Measurements from ENCODE around the gene SLC26A9. TPM values are rescaled to one million over a fixed set of nuclear protein-coding genes. Genes with fewer than 3 reads are reported as not detected.

Gene SLC26A9
- total and polyA plus RNA-seq, 2 of the 4 experiments (the other 2 are of a cell fraction), result not detected

DNA sequence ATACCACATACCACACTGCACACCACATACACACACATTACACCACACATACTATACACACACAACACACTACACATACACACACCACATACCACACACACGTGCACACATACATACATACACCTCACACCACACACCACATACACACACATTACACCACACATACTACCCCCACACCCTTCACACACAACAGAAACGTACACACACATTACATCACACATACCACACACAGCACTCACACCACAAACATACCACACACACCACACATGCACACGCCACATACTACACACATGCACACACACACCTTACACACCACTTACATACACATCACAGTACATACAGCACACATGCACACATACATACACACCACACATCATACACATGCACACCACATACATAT, 31.5 kb upstream of the SLC26A9 start:
- H2BK15ac ChIP-seq (ENCODE audit: low read depth, low read length), result no peak overlapping the region
- TF ChIP-seq CHD1 (IDR thresholded peaks at IDR 0.05; ENCODE audit: low read depth, low read length), result no peak
- no peak for TF ChIP-seq POLR2A (IDR thresholded peaks at IDR 0.05; ENCODE audit: low read depth, low read length)
- TF ChIP-seq CEBPB (IDR thresholded peaks at IDR 0.05; ENCODE audit: low read depth, low read length), result no peak
- no peak for TF ChIP-seq SMC3 (IDR thresholded peaks at IDR 0.05; ENCODE audit: low read depth, low read length)
- no peak for TF ChIP-seq RFX5 (IDR thresholded peaks at IDR 0.05; ENCODE audit: low read depth, low read length)
- no peak for TF ChIP-seq MAFK (IDR thresholded peaks at IDR 0.05; ENCODE audit: low read depth, low read length)
- no peak for TF ChIP-seq RAD21 (IDR thresholded peaks at IDR 0.05; ENCODE audit: low read length)
- no peak for TF ChIP-seq FOS (IDR thresholded peaks at IDR 0.05; ENCODE audit: low read depth, low read length)
- TF ChIP-seq NFE2L2 (IDR thresholded peaks at IDR 0.05; ENCODE audit: low read depth, low read length), result no peak
- TF ChIP-seq, protein P1, sequence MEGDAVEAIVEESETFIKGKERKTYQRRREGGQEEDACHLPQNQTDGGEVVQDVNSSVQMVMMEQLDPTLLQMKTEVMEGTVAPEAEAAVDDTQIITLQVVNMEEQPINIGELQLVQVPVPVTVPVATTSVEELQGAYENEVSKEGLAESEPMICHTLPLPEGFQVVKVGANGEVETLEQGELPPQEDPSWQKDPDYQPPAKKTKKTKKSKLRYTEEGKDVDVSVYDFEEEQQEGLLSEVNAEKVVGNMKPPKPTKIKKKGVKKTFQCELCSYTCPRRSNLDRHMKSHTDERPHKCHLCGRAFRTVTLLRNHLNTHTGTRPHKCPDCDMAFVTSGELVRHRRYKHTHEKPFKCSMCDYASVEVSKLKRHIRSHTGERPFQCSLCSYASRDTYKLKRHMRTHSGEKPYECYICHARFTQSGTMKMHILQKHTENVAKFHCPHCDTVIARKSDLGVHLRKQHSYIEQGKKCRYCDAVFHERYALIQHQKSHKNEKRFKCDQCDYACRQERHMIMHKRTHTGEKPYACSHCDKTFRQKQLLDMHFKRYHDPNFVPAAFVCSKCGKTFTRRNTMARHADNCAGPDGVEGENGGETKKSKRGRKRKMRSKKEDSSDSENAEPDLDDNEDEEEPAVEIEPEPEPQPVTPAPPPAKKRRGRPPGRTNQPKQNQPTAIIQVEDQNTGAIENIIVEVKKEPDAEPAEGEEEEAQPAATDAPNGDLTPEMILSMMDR (conservative IDR thresholded peaks at IDR 0.05; ENCODE audit: low read depth, low read length), result no peak
- no peak for TF ChIP-seq MAZ (IDR thresholded peaks at IDR 0.05; ENCODE audit: borderline replicate concordance, low read depth, low read length)
- TF ChIP-seq, protein P2, sequence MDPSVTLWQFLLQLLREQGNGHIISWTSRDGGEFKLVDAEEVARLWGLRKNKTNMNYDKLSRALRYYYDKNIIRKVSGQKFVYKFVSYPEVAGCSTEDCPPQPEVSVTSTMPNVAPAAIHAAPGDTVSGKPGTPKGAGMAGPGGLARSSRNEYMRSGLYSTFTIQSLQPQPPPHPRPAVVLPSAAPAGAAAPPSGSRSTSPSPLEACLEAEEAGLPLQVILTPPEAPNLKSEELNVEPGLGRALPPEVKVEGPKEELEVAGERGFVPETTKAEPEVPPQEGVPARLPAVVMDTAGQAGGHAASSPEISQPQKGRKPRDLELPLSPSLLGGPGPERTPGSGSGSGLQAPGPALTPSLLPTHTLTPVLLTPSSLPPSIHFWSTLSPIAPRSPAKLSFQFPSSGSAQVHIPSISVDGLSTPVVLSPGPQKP (IDR thresholded peaks at IDR 0.05; ENCODE audit: borderline replicate concordance, low read depth, low read length), result no peak
- TF ChIP-seq MXI1 (IDR thresholded peaks at IDR 0.05; ENCODE audit: borderline replicate concordance, low read depth, low read length), result no peak
- no peak for TF ChIP-seq BHLHE40 (IDR thresholded peaks at IDR 0.05; ENCODE audit: low read depth, low read length)
- TF ChIP-seq, protein P3, sequence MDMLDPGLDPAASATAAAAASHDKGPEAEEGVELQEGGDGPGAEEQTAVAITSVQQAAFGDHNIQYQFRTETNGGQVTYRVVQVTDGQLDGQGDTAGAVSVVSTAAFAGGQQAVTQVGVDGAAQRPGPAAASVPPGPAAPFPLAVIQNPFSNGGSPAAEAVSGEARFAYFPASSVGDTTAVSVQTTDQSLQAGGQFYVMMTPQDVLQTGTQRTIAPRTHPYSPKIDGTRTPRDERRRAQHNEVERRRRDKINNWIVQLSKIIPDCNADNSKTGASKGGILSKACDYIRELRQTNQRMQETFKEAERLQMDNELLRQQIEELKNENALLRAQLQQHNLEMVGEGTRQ (IDR thresholded peaks at IDR 0.05; ENCODE audit: low read depth, low read length), result no peak
- TF ChIP-seq RCOR1 (IDR thresholded peaks at IDR 0.05; ENCODE audit: insufficient replicate concordance, low read length), result no peak
- H3K9me3 ChIP-seq (ENCODE audit: control insufficient read depth, insufficient read depth, low read length), result no peaks in the 10 kb centered on the region
- H3K18ac ChIP-seq (ENCODE audit: low read depth, low read length), result no peak overlapping the region
- no peak overlapping the region for H2AK9ac ChIP-seq (replicated peaks; ENCODE audit: low read depth, low read length, poor library complexity)
- no TSS peak for BruUV-seq (replicated peaks)
- no peak overlapping the region for H4K8ac ChIP-seq (ENCODE audit: low read depth in 2 of 2, low read length in 2 of 2)
- H4K20me1 ChIP-seq (ENCODE audit: insufficient read depth, low read length), result no peaks in the 10 kb centered on the region; the same call in 1 of the 2 replicates
- dilution Hi-C loops (cut with HindIII; ENCODE audit: low sequenced_read_pairs, unreplicated experiment) (no loop called here), in situ Hi-C loops (cut with MboI; ENCODE audit: low sequenced_read_pairs) (no loop called here), intact Hi-C loops (cut with micrococcal nuclease) (loop anchor here (10.0 kb wide), 1 partner anchor 380 kb away; no protein-coding TSS in a partner anchor)
- no peaks in the 10 kb centered on the region for H3K79me1 ChIP-seq (ENCODE audit: low read depth in 1 of 2, low read length in 2 of 2)
- H3K4me2 ChIP-seq (ENCODE audit: low read depth, low read length), result no peak overlapping the region
- WGBS, 2 experiments (ENCODE audit: extremely low coverage in 2 of 2, insufficient read length in 1 of 2), result 82 to 100% methylated on average over 1 to 3 of the region's 3 CpGs
- H2BK120ac ChIP-seq (ENCODE audit: low read depth, low read length), result no peak overlapping the region
- H2BK20ac ChIP-seq (ENCODE audit: low read depth, low read length), result no peak overlapping the region
- H4K5ac ChIP-seq (ENCODE audit: low read depth, low read length), result no peak overlapping the region
- H3K27me3 ChIP-seq (ENCODE audit: control insufficient read depth, insufficient read depth, low read length), result peaks cover 3% of the 10 kb centered on the region
- no peak overlapping the region for H3K23ac ChIP-seq (ENCODE audit: low read depth, low read length)
- CTCF ChIA-PET, result no interaction called here
- no peak overlapping the region for H4K91ac ChIP-seq (ENCODE audit: insufficient read depth, low read depth, low read length)
- ATAC-seq (ENCODE audit: low read depth) (no peak), DNase-seq (no peak)
- H3K4ac ChIP-seq (ENCODE audit: low read depth, low read length), result no peak overlapping the region
- peak overlapping the region; percentile 48; the same call in 1 of the 2 replicates for H2AK5ac ChIP-seq (ENCODE audit: low read depth, low read length)
- H3K9ac ChIP-seq (ENCODE audit: low read depth, low read length), result no peak overlapping the region
- H2AFZ ChIP-seq (replicated peaks; ENCODE audit: low read length, poor library complexity), result no peak overlapping the region
- H3K36me3 ChIP-seq (ENCODE audit: control insufficient read depth, insufficient read depth, low read length), result no peaks in the 10 kb centered on the region
- H2BK5ac ChIP-seq (ENCODE audit: low read depth, low read length, poor library complexity, severe bottlenecking), result peak overlapping the region; percentile 54
- no peak overlapping the region for H3K56ac ChIP-seq (ENCODE audit: extremely low read depth, insufficient read depth, low read length)
- POLR2A ChIA-PET (ENCODE audit: unreplicated experiment), result no interaction called here
- H3K14ac ChIP-seq (replicated peaks; ENCODE audit: low read depth, low read length), result 0 out of 2 replicates have a peak overlapping the region, but pooled peaks have one; percentile 14
- no peaks in the 10 kb centered on the region for H3K4me1 ChIP-seq (ENCODE audit: control insufficient read depth, insufficient read depth, low read length)
- peaks cover 27% of the 10 kb centered on the region for H3K9me1 ChIP-seq (ENCODE audit: insufficient read depth, low read length)
- no peak overlapping the region for H3K4me3 ChIP-seq (ENCODE audit: insufficient read depth, low read depth, low read length)
- no peak overlapping the region for H3K27ac ChIP-seq (ENCODE audit: insufficient read depth, low read length)
